ENCODE data around the gene CACNA1C. TPM values are rescaled to one million over a fixed set of nuclear protein-coding genes. Genes with fewer than 3 reads are reported as not detected.

The CACNA1C gene
- total RNA-seq, 1 experiment from 2014 or later, result 0.57 TPM

DNA sequence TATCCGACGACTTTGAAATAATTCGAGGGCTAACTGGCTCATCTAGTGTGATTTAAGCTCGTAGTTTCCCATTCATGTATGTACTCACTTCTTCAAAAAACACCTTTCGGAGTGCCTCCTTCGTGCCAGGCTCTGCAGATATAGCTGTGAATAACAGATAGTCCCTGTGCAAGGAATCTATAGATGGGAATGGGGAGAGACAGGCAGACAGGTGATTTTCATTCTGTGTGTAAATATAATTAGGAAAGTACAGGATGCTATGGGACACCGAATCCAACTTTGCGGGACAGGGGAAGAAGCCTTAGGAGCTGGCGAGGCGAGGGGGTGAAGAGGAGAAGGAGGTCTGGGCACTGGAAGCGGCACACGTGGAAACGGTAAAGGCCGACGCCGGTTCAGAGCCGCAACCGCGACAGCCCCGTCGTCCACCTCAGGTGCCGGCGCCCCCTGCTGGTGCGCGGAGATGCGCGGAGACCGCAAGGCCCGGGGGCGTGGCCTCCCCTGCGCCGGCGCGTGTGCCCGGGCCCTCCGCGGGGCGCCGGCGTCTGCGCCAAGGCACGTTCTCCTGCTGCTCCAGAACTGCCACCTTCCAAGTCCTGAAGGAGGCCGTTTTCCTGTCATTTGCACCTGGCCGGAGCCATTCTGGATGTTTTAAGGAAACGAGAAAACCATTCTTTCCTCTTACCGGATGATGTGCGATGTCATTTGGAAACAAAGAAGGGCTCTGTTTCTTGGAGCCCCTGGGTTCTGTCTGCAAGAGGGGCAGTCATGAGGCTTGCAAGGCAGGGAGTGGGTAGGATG, 18.0 kb upstream of the CACNA1C start:
- DNase-seq (ENCODE audit: low read depth), result peak; percentile 61

DNA sequence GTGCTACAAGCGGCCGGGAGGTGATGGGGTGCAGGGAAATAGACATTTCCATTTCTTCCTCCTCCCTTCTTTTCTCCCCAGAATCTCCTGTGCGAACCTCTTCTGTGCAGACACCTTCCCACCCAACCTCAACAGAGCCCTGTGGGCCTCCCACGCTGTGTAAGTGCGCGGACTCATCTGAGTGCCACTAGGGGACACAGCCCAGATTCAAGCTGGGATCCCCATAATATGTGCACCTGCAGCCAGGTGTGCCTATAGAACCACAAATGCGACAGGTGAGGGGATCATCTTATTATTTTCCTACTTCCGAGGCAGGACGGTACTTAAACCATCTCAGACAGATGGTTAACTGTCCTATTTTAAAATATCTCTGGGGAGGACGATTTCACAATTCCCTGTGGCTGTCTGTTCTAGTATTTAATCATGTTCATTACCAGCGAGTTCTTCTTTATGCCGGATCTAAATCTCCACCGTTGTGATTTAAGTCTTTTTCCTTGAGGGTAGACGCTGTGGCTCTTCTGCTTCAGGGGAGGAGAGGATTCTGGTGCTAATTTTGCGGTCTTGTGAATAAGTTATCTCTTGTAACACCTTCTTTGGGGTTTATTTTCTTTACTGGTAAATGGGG, 17.2 kb upstream of the CACNA1C start:
- DNase-seq (ENCODE audit: low read depth), result no peak

DNA sequence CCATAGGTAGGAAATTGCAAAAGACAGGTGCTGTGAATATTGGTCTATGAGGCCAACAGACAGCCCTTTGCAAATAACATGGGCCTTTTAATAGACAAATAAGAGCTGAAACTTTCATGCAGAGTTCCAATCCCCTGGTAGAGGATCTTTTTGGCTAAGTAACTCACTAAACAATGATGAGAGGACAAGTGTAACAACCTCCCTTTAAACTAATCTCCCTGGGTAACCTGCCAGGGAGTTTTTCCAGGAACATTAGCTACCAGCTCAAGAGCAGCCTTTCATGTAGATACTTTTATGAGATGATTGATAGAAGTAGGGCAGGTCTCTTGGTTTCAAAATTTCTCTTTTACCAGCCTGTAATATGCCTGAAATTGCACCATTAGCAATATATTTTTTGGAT, 13.8 kb upstream of the CACNA1C start:
- DNase-seq (ENCODE audit: low read depth), result no peak

DNA sequence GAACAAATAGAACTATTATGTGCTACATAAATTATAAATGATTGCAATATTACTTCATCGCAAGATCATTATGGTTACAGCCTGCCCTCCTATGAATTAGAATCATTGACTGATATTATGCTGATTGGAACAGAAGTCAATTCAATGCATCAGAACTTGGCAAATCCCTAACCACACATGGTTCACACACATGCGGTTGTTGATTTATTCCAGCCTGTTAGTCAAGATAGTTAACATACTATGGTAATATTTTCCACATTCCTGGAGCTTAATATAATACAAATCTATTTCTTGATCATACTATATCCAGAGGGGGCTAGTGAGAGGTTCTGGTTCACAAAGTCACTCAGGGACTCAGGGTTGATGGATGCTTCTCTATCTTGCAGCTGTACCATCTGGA, 9.7 kb upstream of the CACNA1C start:
- no peak for DNase-seq (ENCODE audit: low read depth)

DNA sequence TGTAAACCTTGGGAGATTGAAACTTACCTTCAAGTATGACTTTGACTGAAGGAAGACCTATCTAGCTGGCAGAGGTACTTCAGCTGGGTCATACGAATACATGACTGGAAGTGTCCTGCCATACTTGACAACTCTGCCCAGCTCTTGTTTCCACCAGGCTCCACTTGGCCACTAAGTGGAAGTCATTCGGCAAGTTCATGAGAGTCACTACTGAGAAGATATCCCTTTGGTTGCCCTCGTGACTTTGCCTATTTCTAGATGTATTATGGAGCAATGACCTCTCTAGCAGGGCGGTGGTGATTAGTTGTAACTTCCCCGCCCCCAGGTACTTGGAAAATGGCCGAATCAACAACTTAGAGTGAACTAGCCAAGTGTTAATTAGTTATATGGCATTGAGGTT, 8.6 kb upstream of the CACNA1C start:
- DNase-seq (ENCODE audit: low read depth), result no peak

DNA sequence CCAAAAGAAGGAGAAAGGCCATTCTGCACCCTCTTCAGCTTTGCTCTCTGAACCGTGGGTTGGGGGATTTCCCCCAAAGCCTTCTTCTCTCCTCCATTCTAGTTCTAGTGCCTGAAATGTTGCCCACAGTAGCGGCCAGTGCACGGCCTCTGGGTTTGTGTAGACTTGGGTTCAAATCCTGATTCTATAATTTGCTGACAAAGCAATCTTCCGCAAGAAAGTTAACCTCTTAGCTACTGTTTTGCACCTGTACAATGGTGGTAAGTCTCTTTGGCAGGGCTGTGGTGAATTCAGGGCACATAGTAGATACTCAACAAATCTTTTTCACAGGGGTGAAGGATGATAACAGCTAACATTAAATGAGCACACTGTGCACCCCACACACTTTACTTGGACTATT, 5.8 kb upstream of the CACNA1C start:
- no peak for DNase-seq (ENCODE audit: low read depth)

DNA sequence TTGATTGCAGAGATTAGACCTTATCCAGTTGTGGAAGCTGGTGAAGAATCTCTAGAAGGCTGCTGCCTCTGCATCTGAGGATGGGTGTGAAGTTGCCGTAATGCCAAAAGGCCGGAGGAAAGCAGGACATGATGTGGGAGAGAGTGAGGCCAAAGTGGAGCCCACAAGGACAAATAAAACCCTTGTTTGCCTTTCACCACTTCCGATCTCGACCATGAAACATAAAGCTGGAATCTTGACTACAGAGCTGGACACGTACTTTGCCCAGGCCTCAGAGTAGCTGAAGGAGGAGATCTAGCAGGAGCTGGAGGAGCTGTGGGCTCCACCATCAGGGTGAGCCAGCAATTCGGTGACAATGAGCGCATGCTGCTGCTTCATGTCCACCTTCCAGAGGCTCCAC, 5.0 kb upstream of the CACNA1C start:
- no peak for DNase-seq (ENCODE audit: low read depth)

DNA sequence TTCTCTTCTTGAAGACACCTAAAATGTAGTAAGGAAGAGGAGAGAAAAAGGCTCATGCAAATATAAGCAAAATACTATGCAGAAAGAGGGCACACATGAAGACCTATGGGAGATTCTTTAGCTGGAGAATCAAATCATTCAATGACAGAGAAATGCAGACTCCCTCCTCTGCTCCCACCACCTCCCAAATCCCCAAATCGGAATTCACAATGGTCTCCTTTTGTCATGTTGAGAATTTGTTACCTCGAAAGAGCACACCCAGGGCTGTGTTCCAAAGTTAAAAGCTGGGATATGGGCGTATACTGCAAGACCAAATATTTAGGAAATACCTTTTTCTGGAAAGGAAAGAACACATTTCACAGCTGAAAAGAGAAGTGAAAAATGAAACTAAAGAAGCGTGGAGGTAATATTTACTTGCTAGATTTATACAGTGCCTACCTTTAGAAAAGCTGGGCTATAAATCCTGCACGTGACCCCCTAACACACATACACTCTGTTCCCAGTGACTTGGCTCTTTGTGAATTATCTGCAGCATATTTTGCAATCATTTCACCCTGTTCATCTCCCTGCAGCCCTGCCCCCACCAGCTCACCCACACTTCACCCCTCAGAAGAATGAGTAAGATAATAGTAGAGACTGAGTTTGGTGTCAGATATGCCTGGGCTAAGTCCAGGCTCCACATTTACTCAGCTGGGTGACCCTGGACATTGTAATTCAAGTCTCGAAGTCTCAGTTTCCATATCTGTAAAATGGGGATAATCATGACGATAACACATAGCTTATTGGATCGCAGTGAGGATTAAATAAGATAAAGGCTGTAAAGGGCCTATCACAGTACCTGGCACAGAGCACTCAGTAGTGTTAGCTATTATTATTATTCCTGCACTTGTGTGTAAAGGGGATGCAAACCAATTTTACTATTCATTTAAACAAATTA, 2.9 kb upstream of the CACNA1C start:
- peak; percentile 8 for DNase-seq (ENCODE audit: low read depth)

DNA sequence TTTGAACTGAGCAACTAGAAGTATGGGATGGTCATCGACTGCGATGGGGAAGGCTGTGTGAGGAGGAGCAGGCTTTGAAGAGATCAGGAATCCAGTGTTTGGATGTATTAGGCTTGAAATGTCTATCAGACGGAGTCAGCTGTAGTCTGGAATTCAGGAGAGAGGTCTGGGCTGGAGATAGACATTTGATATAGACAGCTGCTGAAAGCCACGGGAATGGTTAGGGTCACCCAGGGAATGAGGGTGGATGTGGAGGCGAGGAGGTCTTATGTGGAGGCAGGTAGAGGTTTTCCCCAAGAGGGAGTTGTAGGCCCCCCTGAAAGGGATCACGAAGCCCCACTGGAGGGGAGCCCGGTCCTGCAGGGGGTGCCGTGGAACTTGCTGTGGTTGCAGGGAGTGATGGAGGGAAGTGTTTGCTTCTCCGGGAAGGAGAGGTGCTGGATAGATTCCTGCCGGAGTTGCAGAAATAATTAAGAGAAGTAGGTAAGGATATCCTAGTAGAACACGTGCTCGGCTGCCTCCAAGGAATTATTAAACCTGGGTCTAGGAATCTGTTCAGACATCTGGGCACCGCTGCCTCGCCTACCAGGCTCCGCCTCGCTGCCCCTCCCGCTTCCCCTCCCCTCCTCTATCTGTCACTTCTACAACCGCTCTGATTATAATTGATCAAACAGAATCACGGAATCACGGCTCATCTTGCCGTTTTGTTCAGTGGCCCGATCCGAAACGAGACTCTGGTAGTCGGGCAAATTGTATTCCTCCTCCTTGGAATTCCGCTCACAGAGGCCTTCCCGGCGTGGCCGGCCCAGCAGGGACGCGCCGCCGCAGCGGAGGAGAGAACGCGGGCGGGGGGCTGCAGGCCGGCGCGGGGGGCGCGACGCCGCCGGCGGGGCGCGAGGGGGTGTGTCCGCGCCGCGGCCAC, 826 bp upstream of the CACNA1C start:
- DNase-seq (ENCODE audit: low read depth), result peak; percentile 7

DNA sequence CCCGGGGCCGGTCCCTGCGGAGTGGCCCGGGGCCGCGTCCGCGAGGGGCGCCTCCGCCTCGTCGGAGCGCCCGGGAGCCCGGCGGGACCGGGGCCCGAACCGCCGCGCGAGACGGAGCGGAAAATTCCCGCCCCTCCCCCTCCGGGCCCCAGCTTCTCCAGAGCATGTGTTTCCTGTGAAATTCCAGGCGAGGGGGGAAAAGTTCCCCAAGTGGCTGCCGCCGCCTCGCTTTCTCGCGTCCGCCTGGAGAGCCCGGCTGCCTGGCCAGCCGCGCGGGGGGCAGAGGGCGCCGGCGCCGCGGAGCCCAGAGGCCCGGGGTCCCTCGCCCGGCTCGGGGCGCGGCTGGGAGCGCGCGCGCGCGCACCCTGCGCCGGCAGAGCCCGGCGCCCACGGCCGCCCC, 904 bp downstream of the CACNA1C start:
- DNase-seq (ENCODE audit: low read depth), result peak; percentile 8

DNA sequence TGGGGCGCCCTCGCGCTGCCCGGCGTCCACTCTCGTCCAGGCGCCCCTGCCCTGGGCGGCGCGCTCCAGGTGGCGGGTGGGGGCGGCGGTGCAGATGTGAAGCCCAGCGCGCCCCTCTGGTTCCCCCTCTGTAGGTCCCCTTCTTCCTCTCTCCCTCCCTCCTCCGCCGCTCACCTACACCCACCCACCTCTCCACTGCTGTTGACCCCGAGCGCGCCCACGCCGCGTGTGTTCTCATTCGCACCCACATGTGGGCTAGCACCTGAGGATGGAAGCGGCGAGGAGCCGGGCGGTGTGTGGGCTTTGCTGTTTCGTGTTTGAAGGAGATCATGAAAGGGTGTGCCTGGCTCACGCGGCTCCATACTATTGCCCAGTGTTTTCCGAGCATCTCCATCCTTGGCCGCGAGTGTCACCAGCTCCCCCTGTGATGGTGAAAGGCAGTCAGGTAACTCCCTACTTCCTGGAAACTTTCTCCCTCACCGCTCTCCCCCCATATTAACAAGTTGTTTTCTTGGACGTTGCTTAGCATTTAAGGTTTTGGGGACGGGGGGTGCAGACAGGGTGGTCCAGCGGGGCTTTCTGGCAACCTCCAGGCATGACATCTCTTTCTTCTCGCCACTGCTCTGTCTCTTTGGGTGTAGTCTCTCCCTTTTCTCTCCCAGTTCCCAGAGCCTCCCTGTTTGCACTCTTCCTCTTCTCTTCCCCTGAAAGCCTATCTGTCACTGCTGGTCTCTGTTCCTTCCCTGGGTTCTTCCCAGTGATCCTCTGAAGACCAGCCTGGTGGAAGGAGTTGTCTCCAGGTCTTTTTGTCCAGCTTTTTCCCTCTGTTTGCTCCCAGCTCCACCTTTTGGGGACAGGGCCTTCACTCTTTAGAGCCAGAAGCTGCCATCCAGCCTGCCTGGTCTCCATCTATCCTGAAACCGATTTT, 1.6 kb downstream of the CACNA1C start:
- DNase-seq (ENCODE audit: low read depth), result no peak

DNA sequence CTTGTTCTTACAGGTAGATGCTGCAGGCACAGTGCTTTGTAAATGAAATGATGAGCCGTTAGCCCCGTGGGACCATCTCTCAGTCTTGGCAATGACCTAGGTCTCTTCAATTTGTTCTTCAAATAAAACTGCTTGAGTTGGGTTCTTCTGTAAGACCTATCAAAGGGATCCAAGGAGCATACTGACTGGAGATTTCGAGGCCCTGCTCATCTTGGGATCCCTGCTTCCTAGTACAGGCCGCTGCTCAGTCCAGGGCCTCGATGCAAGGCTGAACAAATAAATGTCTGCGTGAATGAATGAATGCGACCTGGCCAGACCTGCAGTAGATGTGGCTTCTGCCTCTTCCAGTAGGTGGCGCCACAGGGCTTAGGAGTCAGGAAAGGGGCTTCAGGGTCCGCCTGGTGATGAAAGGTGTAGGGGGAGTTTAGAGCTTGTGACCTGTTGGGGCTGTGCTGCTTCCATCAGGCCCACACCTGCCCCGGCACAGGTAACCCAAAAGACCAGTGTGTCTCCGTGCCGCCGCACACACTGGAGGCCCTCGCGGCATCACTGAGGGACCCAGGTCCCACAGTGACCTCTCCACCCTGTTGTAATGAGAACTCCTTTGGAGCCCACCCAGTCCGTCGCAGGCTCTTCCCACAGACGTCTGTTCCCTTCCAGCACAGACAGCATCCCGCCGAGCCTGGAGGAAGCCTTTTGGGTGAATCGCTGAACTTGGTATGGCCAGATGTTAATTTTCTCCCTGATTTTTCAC, 4.4 kb downstream of the CACNA1C start:
- DNase-seq (ENCODE audit: low read depth), result peak; percentile 25

DNA sequence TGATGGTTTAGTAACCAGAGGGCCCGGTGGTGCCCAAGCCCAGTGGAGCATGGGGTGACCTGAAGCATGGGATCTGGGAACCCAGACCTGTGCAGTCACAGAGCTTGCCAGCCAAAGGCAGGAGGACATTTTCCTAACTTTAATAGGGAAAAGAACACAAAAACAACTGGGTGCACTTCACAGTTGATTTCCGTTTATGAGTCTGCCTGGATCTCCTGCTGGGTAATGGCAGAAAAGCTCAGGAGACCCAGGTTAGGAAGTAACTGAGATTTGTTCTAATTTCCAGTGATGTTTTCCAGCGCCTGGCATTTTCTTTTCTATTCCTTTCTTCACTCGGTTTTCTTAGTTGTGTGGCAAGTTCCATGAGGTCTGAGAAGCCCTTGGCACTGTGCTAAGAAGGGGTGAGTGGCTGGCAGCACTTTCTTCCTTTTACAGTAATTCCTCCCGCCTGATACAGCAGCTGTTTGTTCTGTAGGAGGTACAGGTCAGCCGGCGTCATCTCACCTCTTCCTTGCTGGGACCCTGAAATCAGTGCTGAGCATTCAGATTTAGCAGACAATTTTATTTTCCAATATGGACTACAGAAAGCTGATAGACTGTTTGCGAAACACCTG, 5.1 kb downstream of the CACNA1C start:
- no peak for DNase-seq (ENCODE audit: low read depth)

DNA sequence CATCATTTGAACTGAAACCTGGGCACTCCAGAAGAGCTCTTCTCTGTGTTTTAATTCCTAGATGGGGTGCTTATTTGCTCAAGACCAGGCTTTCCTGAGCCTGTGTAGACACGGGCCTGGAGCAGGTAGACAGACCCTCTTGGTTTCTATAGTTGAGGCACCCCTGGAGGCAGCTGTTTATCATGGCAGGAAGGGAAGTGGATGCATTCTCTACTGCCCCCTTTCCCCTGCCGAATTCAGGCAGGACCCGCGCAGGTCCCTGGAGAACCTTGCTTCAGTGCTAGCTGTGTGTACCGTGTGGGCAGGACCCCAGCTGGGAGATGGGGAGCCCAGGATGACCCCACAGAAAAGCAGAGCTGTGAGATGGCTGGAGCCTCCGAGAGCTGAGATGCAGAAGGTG, 6.0 kb downstream of the CACNA1C start:
- no peak for DNase-seq (ENCODE audit: low read depth)

DNA sequence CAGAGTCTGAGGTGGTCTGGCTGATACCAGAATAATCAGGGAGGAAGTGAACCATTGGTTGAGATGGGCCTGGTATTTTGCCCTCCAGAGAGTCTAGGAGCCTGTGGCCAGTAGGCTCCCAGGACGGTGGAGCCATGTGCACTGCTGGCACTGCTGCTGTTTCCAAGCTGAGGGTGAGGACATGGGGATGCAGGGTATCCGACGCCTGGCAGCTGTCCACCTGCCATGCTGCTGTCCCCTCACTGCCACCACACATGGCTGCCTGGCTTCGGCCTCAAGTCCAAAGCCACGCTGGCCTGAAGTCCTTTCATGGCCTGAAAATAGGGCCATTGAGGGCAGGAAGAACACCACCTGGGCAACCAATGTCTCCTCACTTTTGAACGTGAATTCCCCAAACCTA, 8.6 kb downstream of the CACNA1C start:
- no peak for DNase-seq (ENCODE audit: low read depth)

DNA sequence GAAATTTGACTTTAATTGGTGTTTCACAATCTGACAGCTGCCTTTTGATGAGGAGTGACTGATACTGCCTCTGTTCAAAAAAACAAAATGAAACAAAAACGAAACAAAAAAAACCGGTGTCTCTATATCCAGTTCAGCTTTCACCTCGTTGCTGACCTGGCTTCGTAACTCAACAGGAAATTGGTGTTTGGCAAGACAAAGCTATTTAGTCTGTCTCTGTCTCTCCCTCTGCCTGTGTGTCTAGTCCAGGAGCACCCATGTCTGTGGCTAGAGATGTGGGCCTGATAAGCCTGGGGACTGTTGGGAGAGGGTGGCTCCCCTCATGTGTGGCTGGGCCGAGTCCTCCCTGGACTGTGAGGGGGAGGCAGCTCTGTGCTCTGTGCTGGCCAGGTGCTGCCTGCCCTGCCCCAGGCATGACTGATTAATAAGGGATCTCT, 11.3 kb downstream of the CACNA1C start:
- peak; percentile 5 for DNase-seq (ENCODE audit: low read depth)

DNA sequence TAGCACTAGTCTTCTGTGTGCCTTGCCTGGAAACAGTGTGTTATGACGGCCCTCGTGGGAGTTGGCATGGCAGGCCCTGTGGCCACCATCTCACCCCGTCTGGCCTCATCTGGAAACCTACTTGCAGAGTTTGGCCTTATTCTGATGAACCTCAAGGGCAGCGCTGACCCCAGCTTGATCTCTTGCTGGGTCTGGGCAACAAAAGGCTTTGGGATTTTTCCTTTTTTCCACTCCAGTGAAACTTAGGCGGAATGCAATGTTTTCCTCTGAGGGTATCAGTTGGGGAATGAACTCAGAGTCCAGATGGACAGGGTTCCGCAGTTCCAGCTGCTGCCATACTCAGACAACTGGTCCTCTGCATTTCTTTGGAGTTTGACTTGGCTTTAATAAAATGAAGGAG, 15.9 kb downstream of the CACNA1C start:
- no peak for DNase-seq (ENCODE audit: low read depth)

DNA sequence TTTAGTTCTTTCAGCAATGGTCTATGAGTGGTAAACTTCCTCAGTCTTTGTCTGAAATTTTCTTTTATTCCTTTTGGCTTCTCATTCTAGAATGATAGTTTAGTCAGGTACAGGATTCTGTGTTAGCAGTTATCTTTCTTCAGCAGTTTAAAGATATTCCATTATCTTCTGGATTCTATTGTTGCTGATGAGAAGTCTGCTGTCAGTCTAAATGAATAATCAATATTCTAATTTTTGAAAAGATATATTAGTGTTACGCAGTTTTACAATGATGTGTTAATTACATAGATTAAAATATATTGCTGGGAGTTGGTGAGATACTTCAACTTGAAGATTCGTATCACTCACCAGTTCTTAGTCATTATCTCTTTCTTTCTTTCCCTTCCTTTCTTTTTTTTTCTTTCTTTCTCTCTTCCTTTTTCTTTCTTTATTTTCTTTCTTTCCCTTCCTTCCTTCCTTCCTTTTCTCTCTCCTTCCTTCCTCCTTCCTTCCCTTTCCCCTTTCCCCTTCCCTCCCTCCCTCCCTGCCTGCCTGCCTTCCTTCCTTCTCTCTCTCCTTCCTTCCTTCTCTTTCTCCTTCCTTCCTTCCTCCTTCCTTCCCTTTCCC, 17.8 kb downstream of the CACNA1C start:
- DNase-seq (ENCODE audit: low read depth), result no peak
